K562 (cell line): Measurements from ENCODE around the gene KRTAP3-2.

Experiments
- EP300 ChIP-seq: IDR thresholded peaks from 2 replicates; pipeline ENCODE4 v1.6.1; 2012; ENCODE audit warnings: low read length, improper control_type of control experiment
- HNRNPH1 ChIP-seq: fragments of 200-400 bp; formaldehyde crosslinking; optimal IDR thresholded peaks from 2 replicates; pipeline ENCODE3; 2017; ENCODE audit warnings: low read depth, mild to moderate bottlenecking, low read length, moderate library complexity
- ILK ChIP-seq: fragments of 450-650 bp; IDR thresholded peaks from 2 replicates; pipeline ENCODE4 v1.6.1; 2016; ENCODE audit warnings: missing genetic modification characterization, low read depth, mild to moderate bottlenecking, missing compliant biosample characterization, moderate library complexity, borderline replicate concordance
- MEF2D ChIP-seq: conservative IDR thresholded peaks from 2 replicates; pipeline ENCODE4 v1.6.1; 2016; ENCODE audit warnings: low read depth, missing genetic modification characterization, missing compliant biosample characterization
- MYNN ChIP-seq, 2 experiments: sonication (generic); formaldehyde crosslinking in 1 of 2; IDR thresholded peaks; 2 replicates each; pipeline versions ENCODE4 v1.5.0 to v1.6.1; 2016 to 2020; ENCODE audit warnings: antibody characterized with exemption in 1 of 2, missing genetic modification reagents in 1 of 2
- PHF8 ChIP-seq: fragments of 200-600 bp; sonication (generic); IDR thresholded peaks from 2 replicates; pipeline ENCODE4 v1.6.1; 2012; ENCODE audit warnings: mixed run types, mild to moderate bottlenecking, inconsistent platforms, low read length, moderate library complexity, borderline replicate concordance
- SMARCE1 ChIP-seq: fragments of 450-650 bp; IDR thresholded peaks from 2 replicates; pipeline ENCODE4 v1.7.1; 2016; ENCODE audit warnings: mild to moderate bottlenecking
- SP2 ChIP-seq: IDR thresholded peaks from 2 replicates; pipeline ENCODE4 v1.6.1; 2011; ENCODE audit warnings: mild to moderate bottlenecking, low read depth, low read length, moderate library complexity; ENCODE audit not compliant: poor library complexity, severe bottlenecking; ENCODE audit errors: extremely low read depth
- SRSF9 ChIP-seq: fragments of 200-400 bp; formaldehyde crosslinking; IDR thresholded peaks from 2 replicates; pipeline ENCODE4 v1.6.1; 2017; ENCODE audit warnings: low read depth, low read length, borderline replicate concordance
- TF ChIP-seq, protein P1 (sequence below), 3 experiments: IDR thresholded peaks in 2 of 3; conservative IDR thresholded peaks in 1 of 3; 2 replicates each; pipeline ENCODE4 v1.5.1; 2011 to 2012; ENCODE audit warnings: low read length in 3 of 3, mild to moderate bottlenecking in 3 of 3, control low read depth in 2 of 3, improper control_type of control experiment in 1 of 3, inconsistent platforms in 1 of 3, low read depth in 1 of 3, mixed read lengths in 1 of 3, moderate library complexity in 1 of 3; ENCODE audit not compliant: insufficient read depth in 2 of 3

DNA sequence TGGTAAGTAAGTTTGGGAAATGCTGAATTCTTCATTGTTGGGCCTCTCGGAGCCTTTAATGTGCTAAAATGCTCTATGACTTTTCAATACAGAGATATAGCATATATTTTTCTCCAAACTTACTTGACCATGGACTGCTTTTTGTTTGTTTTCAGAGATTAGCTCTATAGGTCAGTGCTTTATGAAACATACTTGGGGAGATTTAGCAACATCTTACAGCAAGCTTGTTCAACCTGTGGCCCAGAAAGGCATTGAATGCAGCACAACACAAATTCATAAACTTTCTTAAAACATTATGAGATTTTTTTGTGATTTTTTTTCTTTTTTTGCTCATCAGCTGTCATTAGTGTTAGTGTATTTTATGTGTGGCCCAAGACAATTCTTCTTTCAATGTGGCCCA, 10.2 kb upstream of the KRTAP3-2 start:
- TF ChIP-seq HNRNPH1, result no peak
- TF ChIP-seq ILK (tag), result no peak
- TF ChIP-seq, protein P1, sequence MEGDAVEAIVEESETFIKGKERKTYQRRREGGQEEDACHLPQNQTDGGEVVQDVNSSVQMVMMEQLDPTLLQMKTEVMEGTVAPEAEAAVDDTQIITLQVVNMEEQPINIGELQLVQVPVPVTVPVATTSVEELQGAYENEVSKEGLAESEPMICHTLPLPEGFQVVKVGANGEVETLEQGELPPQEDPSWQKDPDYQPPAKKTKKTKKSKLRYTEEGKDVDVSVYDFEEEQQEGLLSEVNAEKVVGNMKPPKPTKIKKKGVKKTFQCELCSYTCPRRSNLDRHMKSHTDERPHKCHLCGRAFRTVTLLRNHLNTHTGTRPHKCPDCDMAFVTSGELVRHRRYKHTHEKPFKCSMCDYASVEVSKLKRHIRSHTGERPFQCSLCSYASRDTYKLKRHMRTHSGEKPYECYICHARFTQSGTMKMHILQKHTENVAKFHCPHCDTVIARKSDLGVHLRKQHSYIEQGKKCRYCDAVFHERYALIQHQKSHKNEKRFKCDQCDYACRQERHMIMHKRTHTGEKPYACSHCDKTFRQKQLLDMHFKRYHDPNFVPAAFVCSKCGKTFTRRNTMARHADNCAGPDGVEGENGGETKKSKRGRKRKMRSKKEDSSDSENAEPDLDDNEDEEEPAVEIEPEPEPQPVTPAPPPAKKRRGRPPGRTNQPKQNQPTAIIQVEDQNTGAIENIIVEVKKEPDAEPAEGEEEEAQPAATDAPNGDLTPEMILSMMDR (IDR thresholded peaks at IDR 0.05 in 2 of 3, conservative IDR thresholded peaks at IDR 0.05 in 1 of 3; ENCODE audit: insufficient read depth in 2 of 3, low read depth in 1 of 3, low read length in 3 of 3), result no peak
- TF ChIP-seq MYNN (IDR thresholded peaks at IDR 0.05), result no peak
- no peak for TF ChIP-seq MYNN (CRISPR knock-in tag; IDR thresholded peaks at IDR 0.05)
- no peak for TF ChIP-seq EP300
- TF ChIP-seq PHF8, result no peak
- TF ChIP-seq SMARCE1, result no peak
- TF ChIP-seq SRSF9, result no peak
- no peak for TF ChIP-seq SP2
- TF ChIP-seq MEF2D (tag), result no peak
